Measurements from ENCODE around the gene WDR33. TPM values are rescaled to one million over a fixed set of nuclear protein-coding genes. Genes with fewer than 3 reads are reported as not detected.

WDR33 gene
- total RNA-seq, 2 donors from 2014 or later = 34.9 to 55.6 TPM

- peak overlapping the region in 1 of 2 donors; percentile 91 for H3K27ac ChIP-seq
- DNase-seq (ENCODE audit: low spot score) = no peak
- H3K4me3 ChIP-seq = no peak overlapping the region
- H3K27me3 ChIP-seq (replicated peaks; ENCODE audit: insufficient read depth) = no peaks in the 10 kb centered on the region
- no peaks in the 10 kb centered on the region for H3K9me3 ChIP-seq
- TF ChIP-seq, protein P1, sequence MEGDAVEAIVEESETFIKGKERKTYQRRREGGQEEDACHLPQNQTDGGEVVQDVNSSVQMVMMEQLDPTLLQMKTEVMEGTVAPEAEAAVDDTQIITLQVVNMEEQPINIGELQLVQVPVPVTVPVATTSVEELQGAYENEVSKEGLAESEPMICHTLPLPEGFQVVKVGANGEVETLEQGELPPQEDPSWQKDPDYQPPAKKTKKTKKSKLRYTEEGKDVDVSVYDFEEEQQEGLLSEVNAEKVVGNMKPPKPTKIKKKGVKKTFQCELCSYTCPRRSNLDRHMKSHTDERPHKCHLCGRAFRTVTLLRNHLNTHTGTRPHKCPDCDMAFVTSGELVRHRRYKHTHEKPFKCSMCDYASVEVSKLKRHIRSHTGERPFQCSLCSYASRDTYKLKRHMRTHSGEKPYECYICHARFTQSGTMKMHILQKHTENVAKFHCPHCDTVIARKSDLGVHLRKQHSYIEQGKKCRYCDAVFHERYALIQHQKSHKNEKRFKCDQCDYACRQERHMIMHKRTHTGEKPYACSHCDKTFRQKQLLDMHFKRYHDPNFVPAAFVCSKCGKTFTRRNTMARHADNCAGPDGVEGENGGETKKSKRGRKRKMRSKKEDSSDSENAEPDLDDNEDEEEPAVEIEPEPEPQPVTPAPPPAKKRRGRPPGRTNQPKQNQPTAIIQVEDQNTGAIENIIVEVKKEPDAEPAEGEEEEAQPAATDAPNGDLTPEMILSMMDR (IDR thresholded peaks at IDR 0.05) = no peak
- ATAC-seq (ENCODE audit: insufficient number of reproducible peaks, low FRiP score, low read depth) = no peak
- peaks cover 35 to 40% of the 10 kb centered on the region in 2 donors for H3K4me1 ChIP-seq (ENCODE audit: control insufficient read depth in 1 of 2, low read depth in 2 of 2)
- H3K36me3 ChIP-seq = no peaks in the 10 kb centered on the region
Measured at GRCh38 chr2:127670957-127671290, 140.0 kb downstream of the WDR33 start.

DNA sequence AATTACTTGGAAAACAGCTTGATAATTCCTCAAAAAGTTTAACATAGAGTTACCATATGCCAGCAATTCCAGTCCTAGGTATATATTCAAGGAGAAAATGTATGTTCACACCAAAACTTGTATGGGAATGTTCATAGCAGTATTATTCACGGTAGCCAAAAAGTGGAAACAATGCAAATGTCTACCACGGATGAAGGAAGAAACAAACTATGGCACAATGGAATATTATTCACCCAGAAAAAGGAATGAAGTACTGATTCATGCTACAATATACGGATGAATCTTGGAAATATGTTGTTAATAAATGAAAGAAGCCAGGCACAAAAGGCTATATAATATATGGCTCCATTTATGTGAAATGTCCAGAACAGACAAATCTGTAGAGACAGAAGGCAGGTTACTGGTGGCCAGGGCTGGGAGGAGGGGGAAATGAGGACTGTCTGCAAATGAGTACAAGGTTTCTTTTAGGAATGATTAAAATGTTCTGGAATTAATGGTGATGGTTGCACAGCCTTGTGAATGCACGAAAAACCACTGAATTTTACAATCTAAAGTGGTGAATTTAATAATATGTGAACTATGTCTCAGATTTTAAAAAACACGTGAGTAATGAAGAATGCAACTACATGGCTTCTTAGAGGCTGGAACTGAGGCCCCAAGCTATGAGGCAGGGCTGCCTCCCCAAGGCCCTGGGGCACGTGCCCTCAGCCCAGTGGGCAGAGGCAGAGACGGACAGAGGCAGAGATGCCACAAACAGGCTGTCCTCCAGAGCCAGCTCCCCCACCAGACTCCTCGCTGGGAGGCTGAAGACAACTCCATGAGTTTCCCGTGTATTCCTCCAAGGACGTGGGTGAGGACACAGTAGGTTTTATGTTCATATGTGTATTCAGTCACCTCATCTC, 140.7 kb downstream of the WDR33 start:
- Histone ChIP-seq H3K27me3 (replicated peaks; ENCODE audit: insufficient read depth) (no peaks in the 10 kb centered on the region), H3K4me3 (no peak overlapping the region), H3K4me1 (ENCODE audit: control insufficient read depth in 1 of 2, low read depth in 2 of 2) (peaks cover 38 to 43% of the 10 kb centered on the region in 2 donors), H3K36me3 (no peaks in the 10 kb centered on the region), H3K9me3 (no peaks in the 10 kb centered on the region), H3K27ac (peak overlapping the region in 1 of 2 donors; percentile 91)
- ATAC-seq (ENCODE audit: insufficient number of reproducible peaks, low FRiP score, low read depth) = no peak
- no peak for DNase-seq (ENCODE audit: low spot score)
- TF ChIP-seq, protein P1 (IDR thresholded peaks at IDR 0.05) = no peak

GRCh38 chr2:127669056-127669455, 141.9 kb downstream of the WDR33 start:
- H3K4me1 ChIP-seq (ENCODE audit: control insufficient read depth in 1 of 2, low read depth in 2 of 2) = peaks cover 45 to 54% of the 10 kb centered on the region in 2 donors
- H3K27ac ChIP-seq = no peak overlapping the region

DNA sequence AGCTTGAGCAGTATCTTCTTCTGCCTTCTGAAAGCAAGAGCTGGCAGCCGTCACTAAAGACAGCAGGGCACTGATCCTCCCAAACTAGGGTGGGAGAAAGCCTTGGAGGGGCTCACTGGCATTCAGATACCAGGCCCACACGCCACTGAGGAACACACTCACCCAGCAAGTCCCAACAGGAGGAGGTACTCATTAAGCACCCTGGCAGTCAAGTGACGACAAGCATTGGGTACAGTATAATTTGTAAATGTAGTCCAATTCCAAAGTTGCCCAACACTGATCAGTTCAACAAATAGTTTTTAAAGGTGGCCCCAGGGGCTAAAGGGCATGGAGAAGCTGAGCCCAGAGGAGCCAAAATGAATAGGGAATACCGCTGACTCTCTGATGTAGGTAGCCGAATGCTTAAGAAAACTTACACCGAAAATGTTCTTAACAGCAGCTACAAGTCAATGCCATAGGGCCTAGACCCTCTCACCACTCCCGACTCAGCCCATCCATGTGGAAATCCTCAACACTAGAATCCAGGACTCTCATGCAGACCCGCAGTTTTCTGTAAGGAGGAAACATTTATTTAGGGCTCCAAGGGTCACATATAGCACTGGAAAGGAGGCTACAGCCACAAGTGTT, 145.6 kb downstream of the WDR33 start:
- Histone ChIP-seq H3K9me3 (no peaks in the 10 kb centered on the region), H3K27ac (peak overlapping the region in 1 of 2 donors; percentile 74), H3K4me3 (peak overlapping the region; percentile 70), H3K4me1 (ENCODE audit: control insufficient read depth in 1 of 2, low read depth in 2 of 2) (peaks cover 57 to 66% of the 10 kb centered on the region in 2 donors), H3K36me3 (no peaks in the 10 kb centered on the region), H3K27me3 (replicated peaks; ENCODE audit: insufficient read depth) (no peaks in the 10 kb centered on the region)
- no peak for DNase-seq (ENCODE audit: low spot score)
- no peak for ATAC-seq (ENCODE audit: insufficient number of reproducible peaks, low FRiP score, low read depth)
- TF ChIP-seq, protein P1 (IDR thresholded peaks at IDR 0.05) = no peak

More at GRCh38 chr2:127669056-127669455, 141.9 kb downstream of the WDR33 start:
- no peak overlapping the region for H3K4me3 ChIP-seq
- TF ChIP-seq, protein P1 (IDR thresholded peaks at IDR 0.05) = no peak
- no peak for ATAC-seq (ENCODE audit: insufficient number of reproducible peaks, low FRiP score, low read depth)
- no peak for DNase-seq (ENCODE audit: low spot score)
- H3K27me3 ChIP-seq (replicated peaks; ENCODE audit: insufficient read depth) = no peaks in the 10 kb centered on the region
- no peaks in the 10 kb centered on the region for H3K9me3 ChIP-seq
- H3K36me3 ChIP-seq = no peaks in the 10 kb centered on the region

DNA sequence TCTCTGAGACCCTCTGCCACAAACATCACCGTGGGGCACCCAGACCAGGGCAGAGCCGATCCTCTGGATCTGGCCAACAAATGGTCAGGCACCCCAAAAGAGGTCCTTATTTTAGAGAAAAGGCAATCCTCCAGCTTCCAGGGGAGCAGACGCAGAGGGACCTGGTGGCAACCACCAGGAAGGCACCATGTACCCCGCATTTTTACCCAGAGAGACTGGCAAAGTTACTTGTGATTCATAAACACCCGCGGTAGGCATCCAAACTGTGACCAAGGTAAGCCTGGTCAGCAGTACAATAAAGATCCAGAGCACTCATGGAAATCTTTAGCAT, 146.1 kb downstream of the WDR33 start:
- TF ChIP-seq, protein P1 (IDR thresholded peaks at IDR 0.05) = no peak
- Histone ChIP-seq H3K4me3 (peak overlapping the region; percentile 70), H3K27me3 (replicated peaks; ENCODE audit: insufficient read depth) (no peaks in the 10 kb centered on the region), H3K9me3 (no peaks in the 10 kb centered on the region), H3K36me3 (no peaks in the 10 kb centered on the region), H3K4me1 (ENCODE audit: control insufficient read depth in 1 of 2, low read depth in 2 of 2) (peaks cover 59 to 71% of the 10 kb centered on the region in 2 donors), H3K27ac (peak overlapping the region; percentile 40 to 74)
- no peak for DNase-seq (ENCODE audit: low spot score)
- ATAC-seq (ENCODE audit: insufficient number of reproducible peaks, low FRiP score, low read depth) = no peak
